H9 (cell line): ENCODE measurements around the gene MAN2C1. TPM values are rescaled to one million over a fixed set of nuclear protein-coding genes. Genes with fewer than 3 reads are reported as not detected.

ENCODE experiments used
- DNase-seq: peaks from one replicate; pipeline ENCODE4 v3.0.0-alpha.2; 2017
- H2AFZ ChIP-seq: one replicate; pipeline ENCODE4 v1.6.1; 2013; ENCODE audit warnings: mild to moderate bottlenecking, low read length, control low read depth, moderate library complexity
- H2AK5ac ChIP-seq: 2 replicates; pipeline ENCODE4 v1.6.1; 2013; ENCODE audit warnings: low read length, control low read depth, mixed read lengths; ENCODE audit not compliant: insufficient read length
- H2BK120ac ChIP-seq: one replicate; pipeline ENCODE4 v1.6.1; 2013; ENCODE audit warnings: low read depth, mild to moderate bottlenecking, low read length, control low read depth, inconsistent platforms; ENCODE audit not compliant: poor library complexity, severe bottlenecking
- H2BK12ac ChIP-seq: 2 replicates; pipeline ENCODE4 v1.6.1; 2013; ENCODE audit warnings: low read length, control low read depth, mixed read lengths, low read depth; ENCODE audit not compliant: insufficient read length
- H2BK15ac ChIP-seq: 2 replicates; pipeline ENCODE4 v1.6.1; 2013; ENCODE audit warnings: low read depth, low read length, control low read depth
- H2BK20ac ChIP-seq: one replicate; pipeline ENCODE4 v1.6.1; 2013; ENCODE audit warnings: low read depth, mild to moderate bottlenecking, low read length, control low read depth, inconsistent platforms; ENCODE audit not compliant: poor library complexity, severe bottlenecking
- H2BK5ac ChIP-seq: 2 replicates; pipeline ENCODE4 v1.6.1; 2013; ENCODE audit warnings: low read length, control low read depth, mixed read lengths; ENCODE audit not compliant: insufficient read length
- H3K14ac ChIP-seq: 2 replicates; pipeline ENCODE4 v1.6.1; 2013; ENCODE audit warnings: low read length, control low read depth; ENCODE audit not compliant: insufficient read depth
- H3K18ac ChIP-seq: 2 replicates; pipeline ENCODE4 v1.6.1; 2013; ENCODE audit warnings: low read depth, mild to moderate bottlenecking, mixed read lengths, low read length, control low read depth; ENCODE audit not compliant: insufficient read length
- H3K23ac ChIP-seq: 2 replicates; pipeline ENCODE4 v1.6.1; 2013; ENCODE audit warnings: low read length, control low read depth, mixed read lengths, low read depth; ENCODE audit not compliant: insufficient read length
- H3K23me2 ChIP-seq: 2 replicates; pipeline ENCODE4 v1.6.1; 2013; ENCODE audit warnings: low read depth, mild to moderate bottlenecking, mixed read lengths, low read length, control low read depth; ENCODE audit not compliant: insufficient read length, poor library complexity, severe bottlenecking
- H3K27ac ChIP-seq: 2 replicates; pipeline ENCODE4 v1.5.1; 2013; ENCODE audit warnings: low read length, control low read depth, mixed read lengths, low read depth; ENCODE audit not compliant: insufficient read length
- H3K27me3 ChIP-seq: 2 replicates; pipeline ENCODE4 v1.6.1; 2013; ENCODE audit warnings: low read length, control low read depth, inconsistent platforms; ENCODE audit not compliant: insufficient read depth
- H3K4ac ChIP-seq: 2 replicates; pipeline ENCODE4 v1.6.1; 2013; ENCODE audit warnings: low read depth, mild to moderate bottlenecking, control low read depth, inconsistent platforms, low read length, moderate library complexity
- H3K4me1 ChIP-seq: 2 replicates; pipeline ENCODE4 v1.6.1; 2013; ENCODE audit warnings: low read length, control low read depth, inconsistent platforms; ENCODE audit not compliant: insufficient read depth
- H3K4me2 ChIP-seq: 2 replicates; pipeline ENCODE4 v1.6.1; 2013; ENCODE audit warnings: low read length, control low read depth, mixed read lengths; ENCODE audit not compliant: insufficient read length, insufficient read depth
- H3K56ac ChIP-seq: 2 replicates; pipeline ENCODE4 v1.6.1; 2013; ENCODE audit warnings: low read depth, mild to moderate bottlenecking, mixed read lengths, low read length, control low read depth; ENCODE audit not compliant: insufficient read length
- H3K79me1 ChIP-seq: 2 replicates; pipeline ENCODE4 v1.6.1; 2013; ENCODE audit warnings: low read depth, mild to moderate bottlenecking, moderate library complexity, low read length, control low read depth, inconsistent platforms; ENCODE audit not compliant: insufficient read depth, poor library complexity, severe bottlenecking
- H3K79me2 ChIP-seq: 2 replicates; pipeline ENCODE4 v1.6.1; 2013; ENCODE audit warnings: low read length, control low read depth, inconsistent platforms; ENCODE audit not compliant: insufficient read depth
- H3K9ac ChIP-seq: 2 replicates; pipeline ENCODE4 v1.6.1; 2013; ENCODE audit warnings: low read length, control low read depth, mixed read lengths; ENCODE audit not compliant: insufficient read length; ENCODE audit errors: extremely low read depth
- H3K9me3 ChIP-seq: one replicate; pipeline ENCODE4 v1.6.1; 2013; ENCODE audit warnings: low read depth, low read length, inconsistent platforms; ENCODE audit not compliant: control insufficient read depth
- H3T11ph ChIP-seq: one replicate; pipeline ENCODE4 v1.6.1; 2013; ENCODE audit warnings: mild to moderate bottlenecking, low read length, control low read depth, inconsistent platforms
- H4K20me1 ChIP-seq: one replicate; pipeline ENCODE4 v1.6.1; 2013; ENCODE audit not compliant: control insufficient read depth, insufficient read length, insufficient read depth
- H4K5ac ChIP-seq: 2 replicates; pipeline ENCODE4 v1.6.1; 2013; ENCODE audit warnings: low read depth, mild to moderate bottlenecking, mixed read lengths, low read length, control low read depth; ENCODE audit not compliant: insufficient read length
- H4K8ac ChIP-seq: replicated peaks from 2 replicates; pipeline ENCODE4 v1.6.1; 2013; ENCODE audit warnings: low read length, control low read depth, mixed read lengths, low read depth; ENCODE audit not compliant: insufficient read length
- H4K91ac ChIP-seq: 2 replicates; pipeline ENCODE4 v1.6.1; 2013; ENCODE audit warnings: low read depth, mild to moderate bottlenecking, moderate library complexity, mixed read lengths, low read length, control low read depth; ENCODE audit not compliant: insufficient read length
- H3K27ac Mint-ChIP-seq, 3 experiments: 2 replicates in 2 of 3; 3 replicates in 1 of 3; pipeline ENCODE4 v1.8.0; 2020 to 2021; ENCODE audit warnings: mixed read lengths in 3 of 3, mild to moderate bottlenecking in 1 of 3, moderate library complexity in 1 of 3
- H3K27me3 Mint-ChIP-seq: 2 replicates; pipeline ENCODE4 v1.8.0; 2021; ENCODE audit warnings: low read depth, mild to moderate bottlenecking, moderate library complexity, mixed read lengths
- H3K36me3 Mint-ChIP-seq, 3 experiments: 2 replicates in 2 of 3; 3 replicates in 1 of 3; pipeline ENCODE4 v1.8.0; 2020 to 2021; ENCODE audit warnings: low read depth in 3 of 3, mixed read lengths in 3 of 3; ENCODE audit not compliant: insufficient read depth in 1 of 3
- H3K4me1 Mint-ChIP-seq, 2 experiments: 2 replicates each; pipeline ENCODE4 v1.8.0; 2020; ENCODE audit warnings: mixed read lengths in 2 of 2
- H3K4me3 Mint-ChIP-seq, 2 experiments: 2 replicates in 1 of 2; 3 replicates in 1 of 2; pipeline ENCODE4 v1.8.0; 2020 to 2021; ENCODE audit warnings: mild to moderate bottlenecking in 2 of 2, mixed read lengths in 2 of 2, moderate library complexity in 1 of 2
- H3K9me3 Mint-ChIP-seq, 2 experiments: 2 replicates in 1 of 2; 3 replicates in 1 of 2; pipeline ENCODE4 v1.8.0; 2020; ENCODE audit warnings: mild to moderate bottlenecking in 2 of 2, mixed read lengths in 2 of 2, moderate library complexity in 1 of 2
- CTCF ChIP-seq: fragments of 200-600 bp; sonication (generic); conservative IDR thresholded peaks from 3 replicates; pipeline ENCODE4 v1.8.0; 2021; ENCODE audit warnings: antibody characterized with exemption, mild to moderate bottlenecking
- WGBS: extraction: QIAGEN DNeasy Blood & Tissue Kit; methylation state at CpG from one replicate; pipeline ENCODE4 v1.1.7; 2013; ENCODE audit warnings: missing lambda C conversion rate, low lambda C conversion rate, mixed read lengths; ENCODE audit not compliant: insufficient read length; ENCODE audit errors: extremely low coverage; 5-methylcytosine and 5-hydroxymethylcytosine counted together
- total RNA-seq: library from RNA; stranded (reverse); gene quantifications from 2 replicates; pipeline ENCODE4 v1.2.1, GENCODE V29; 2021

The MAN2C1 gene
- total RNA-seq, 1 experiment from 2014 or later = 112 TPM

- TF ChIP-seq CTCF = no peak
- H3K4me3 Mint-ChIP-seq = no peak overlapping the region
- H3K18ac ChIP-seq = no peak overlapping the region
Measured at GRCh38 chr15:75364881-75365280, 3.5 kb downstream of the MAN2C1 start.

More at GRCh38 chr15:75364881-75365280, 3.5 kb downstream of the MAN2C1 start:
- Histone ChIP-seq H3K27me3 (no peaks in the 10 kb centered on the region), H3K27ac (no peak overlapping the region), H3K79me2 (no peaks in the 10 kb centered on the region), H3K4ac (no peak overlapping the region), H2AK5ac (no peak overlapping the region), H3K9ac (no peak overlapping the region), H3K79me1 (no peaks in the 10 kb centered on the region), H3K23me2 (no peaks in the 10 kb centered on the region), H4K20me1 (no peaks in the 10 kb centered on the region), H4K5ac (no peak overlapping the region), H4K91ac (no peak overlapping the region), H3K56ac (no peak overlapping the region), H3T11ph (no peak overlapping the region), H4K8ac (no peak overlapping the region), H2BK5ac (no peak overlapping the region), H2BK120ac (no peak overlapping the region), H3K4me2 (no peak overlapping the region), H3K9me3 (no peaks in the 10 kb centered on the region), H2AFZ (no peak overlapping the region), H2BK12ac (no peak overlapping the region), H2BK15ac (no peak overlapping the region), H2BK20ac (no peak overlapping the region), H3K4me1 (no peaks in the 10 kb centered on the region; the same call in 1 of the 2 replicates), H3K14ac (no peak overlapping the region), H3K23ac (no peak overlapping the region)
- H3K4me1 Mint-ChIP-seq = peaks cover 12 to 13% of the 10 kb centered on the region in 2 experiments
- no CpG with 5 or more reads among the region's 6 CpGs for WGBS
- H3K9me3 Mint-ChIP-seq = no peaks in the 10 kb centered on the region
- no peak for DNase-seq
- H3K27me3 Mint-ChIP-seq = peaks cover 1% of the 10 kb centered on the region; the same call in 1 of the 2 replicates
- H3K27ac Mint-ChIP-seq = no peak overlapping the region
- peaks cover 12 to 41% (median 38%) of the 10 kb centered on the region in 3 experiments; a peak in 6 of 7 replicates for H3K36me3 Mint-ChIP-seq
